Astrocyte (in vitro differentiated cells and primary cell): ENCODE results near the gene SSH2.

Experiments used
- EZH2 ChIP-seq: IDR thresholded peaks from 2 replicates; pipeline ENCODE4 v1.6.1; 2012; ENCODE audit warnings: mild to moderate bottlenecking, low read length, inconsistent platforms; ENCODE audit not compliant: insufficient read depth
- TF ChIP-seq, protein P1 (sequence below): IDR thresholded peaks from 2 replicates; pipeline ENCODE4 v1.5.1; 2011; ENCODE audit warnings: low read depth, mild to moderate bottlenecking, inconsistent platforms, low read length, moderate library complexity; ENCODE audit not compliant: insufficient read depth

DNA sequence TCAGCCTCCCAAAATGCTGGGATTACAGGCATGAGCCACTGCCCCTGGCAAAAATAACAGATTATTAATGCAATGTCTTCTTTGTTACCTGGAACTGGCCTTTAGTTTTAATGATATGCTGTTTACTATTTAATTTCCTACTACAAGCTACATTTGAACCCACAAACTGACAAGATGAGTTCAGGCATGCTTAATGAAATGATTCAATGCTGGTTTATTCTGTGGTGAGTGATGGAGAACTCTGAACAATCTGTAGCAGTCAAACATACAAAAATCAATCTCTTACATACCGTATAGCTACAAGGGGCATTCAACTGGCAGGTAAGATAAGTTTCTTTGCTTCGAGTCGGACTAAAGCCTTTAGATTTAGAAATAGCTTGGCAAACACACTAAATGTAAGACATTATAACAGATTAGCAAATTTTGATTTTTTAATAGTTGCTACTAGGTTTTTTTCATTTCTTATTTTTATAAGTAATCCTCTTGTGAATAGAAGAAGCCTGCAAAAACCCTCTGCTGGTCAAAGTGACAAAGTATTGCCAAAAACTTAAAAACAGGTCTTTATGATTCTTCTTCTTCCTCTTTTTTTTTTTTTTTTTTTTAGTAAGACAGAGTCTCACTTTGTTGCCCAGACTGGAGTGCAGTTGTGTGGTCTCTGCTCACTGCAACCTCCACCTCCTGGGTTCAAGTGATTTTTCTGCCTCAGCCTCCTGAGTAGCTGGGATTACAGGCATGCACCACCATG, 138.5 kb downstream of the SSH2 start:
- TF ChIP-seq, protein P1, sequence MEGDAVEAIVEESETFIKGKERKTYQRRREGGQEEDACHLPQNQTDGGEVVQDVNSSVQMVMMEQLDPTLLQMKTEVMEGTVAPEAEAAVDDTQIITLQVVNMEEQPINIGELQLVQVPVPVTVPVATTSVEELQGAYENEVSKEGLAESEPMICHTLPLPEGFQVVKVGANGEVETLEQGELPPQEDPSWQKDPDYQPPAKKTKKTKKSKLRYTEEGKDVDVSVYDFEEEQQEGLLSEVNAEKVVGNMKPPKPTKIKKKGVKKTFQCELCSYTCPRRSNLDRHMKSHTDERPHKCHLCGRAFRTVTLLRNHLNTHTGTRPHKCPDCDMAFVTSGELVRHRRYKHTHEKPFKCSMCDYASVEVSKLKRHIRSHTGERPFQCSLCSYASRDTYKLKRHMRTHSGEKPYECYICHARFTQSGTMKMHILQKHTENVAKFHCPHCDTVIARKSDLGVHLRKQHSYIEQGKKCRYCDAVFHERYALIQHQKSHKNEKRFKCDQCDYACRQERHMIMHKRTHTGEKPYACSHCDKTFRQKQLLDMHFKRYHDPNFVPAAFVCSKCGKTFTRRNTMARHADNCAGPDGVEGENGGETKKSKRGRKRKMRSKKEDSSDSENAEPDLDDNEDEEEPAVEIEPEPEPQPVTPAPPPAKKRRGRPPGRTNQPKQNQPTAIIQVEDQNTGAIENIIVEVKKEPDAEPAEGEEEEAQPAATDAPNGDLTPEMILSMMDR: no peak
- no peak for TF ChIP-seq EZH2
